H54 (cell line): ENCODE measurements around the gene CAPN2.

Source experiments
- DNase-seq: peaks from one replicate; pipeline ENCODE4 v3.0.0; 2011; ENCODE audit warnings: low spot score, mixed read lengths; ENCODE audit not compliant: insufficient read length
- FAIRE-seq: peaks from 3 replicates; lab custom pipeline; 2011; peaks lifted over from hg19 to GRCh38; lab: Jason Lieb, UNC
- POLR2A ChIP-seq: IDR thresholded peaks from 2 replicates; pipeline ENCODE4 v1.6.1; 2011; ENCODE audit warnings: low read depth, mild to moderate bottlenecking, low read length

The CAPN2 gene

GRCh38 chr1:223718850-223719249 lies 6.5 kb downstream of the CAPN2 start:
- FAIRE-seq = no peak
- DNase-seq = no peak
- no peak for TF ChIP-seq POLR2A

GRCh38 chr1:223720971-223721591 lies 8.7 kb downstream of the CAPN2 start:
- TF ChIP-seq POLR2A = no peak
- FAIRE-seq = no peak

GRCh38 chr1:223721658-223722607 lies 9.6 kb downstream of the CAPN2 start:
- TF ChIP-seq POLR2A = no peak
- no peak for FAIRE-seq

More at GRCh38 chr1:223720971-223721591, 8.7 kb downstream of the CAPN2 start:
- no peak for DNase-seq

DNA sequence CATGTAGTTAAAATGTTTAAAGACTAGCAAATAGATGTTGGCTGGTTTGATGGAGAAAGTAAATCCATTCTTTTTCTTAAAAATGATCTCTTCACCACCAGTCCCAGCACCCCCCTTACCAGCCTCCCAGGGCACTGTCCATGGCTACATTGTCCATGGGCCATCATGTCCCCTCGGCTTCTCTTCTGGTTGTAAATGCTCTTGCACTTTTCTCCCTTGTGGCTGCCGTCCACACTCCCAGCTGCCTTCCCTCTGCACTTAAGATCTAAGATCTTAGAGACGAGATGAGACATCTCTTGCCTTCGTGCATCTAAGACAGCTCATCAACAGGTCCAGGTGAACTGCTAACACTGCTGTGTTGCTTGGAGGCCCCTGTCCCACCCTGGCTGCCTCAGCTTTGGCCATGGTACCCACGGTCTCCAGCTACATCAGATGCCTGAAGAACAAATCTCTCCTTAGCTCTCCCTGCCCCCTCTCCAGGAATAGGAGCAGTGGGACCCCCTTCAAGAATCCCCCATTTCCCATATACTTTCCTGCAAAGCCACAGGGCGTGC lies 11.1 kb downstream of the CAPN2 start:
- no peak for TF ChIP-seq POLR2A
- FAIRE-seq = no peak
- DNase-seq = no peak

More at GRCh38 chr1:223721658-223722607, 9.6 kb downstream of the CAPN2 start:
- no peak for DNase-seq

DNA sequence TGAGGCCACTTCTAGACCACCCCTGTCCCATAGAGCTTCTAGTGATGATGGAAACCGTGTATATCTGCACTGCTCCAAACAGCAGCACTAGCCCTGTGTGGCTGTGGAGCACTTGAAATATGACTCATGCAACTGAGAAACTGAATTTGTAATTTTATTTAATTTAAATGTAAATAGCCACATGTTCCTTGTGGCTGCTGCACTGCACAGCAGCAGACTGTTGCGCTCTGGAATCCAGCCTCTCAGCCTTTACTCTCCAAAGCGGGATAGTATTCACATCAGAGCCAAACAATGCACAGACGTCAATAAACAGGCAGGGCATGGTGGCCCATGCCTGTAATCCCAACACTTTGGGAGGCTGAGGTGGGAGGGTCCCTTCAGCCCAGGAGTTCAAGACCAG lies 12.0 kb downstream of the CAPN2 start:
- TF ChIP-seq POLR2A = no peak
- FAIRE-seq (no peak), DNase-seq (no peak)

DNA sequence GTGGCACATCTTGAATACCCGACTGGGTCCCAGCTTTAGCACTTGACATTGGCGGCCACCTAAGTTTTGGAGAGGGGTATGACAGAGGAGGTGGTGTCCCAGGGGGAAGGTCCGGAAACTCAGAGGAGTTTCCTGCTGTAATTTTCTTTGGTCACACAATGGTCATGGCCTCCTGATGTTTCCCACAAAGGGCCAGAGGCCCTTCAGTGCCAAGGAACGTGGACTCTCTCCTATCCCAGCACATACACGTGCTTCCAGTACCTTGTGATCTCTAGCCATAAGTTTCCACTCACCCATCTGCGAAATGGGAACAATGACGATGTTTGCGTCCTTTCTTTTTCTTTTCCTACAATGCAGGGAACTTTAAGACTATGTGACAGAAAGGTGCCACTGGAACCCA lies 13.2 kb downstream of the CAPN2 start:
- TF ChIP-seq POLR2A = no peak
- no peak for FAIRE-seq
- no peak for DNase-seq

DNA sequence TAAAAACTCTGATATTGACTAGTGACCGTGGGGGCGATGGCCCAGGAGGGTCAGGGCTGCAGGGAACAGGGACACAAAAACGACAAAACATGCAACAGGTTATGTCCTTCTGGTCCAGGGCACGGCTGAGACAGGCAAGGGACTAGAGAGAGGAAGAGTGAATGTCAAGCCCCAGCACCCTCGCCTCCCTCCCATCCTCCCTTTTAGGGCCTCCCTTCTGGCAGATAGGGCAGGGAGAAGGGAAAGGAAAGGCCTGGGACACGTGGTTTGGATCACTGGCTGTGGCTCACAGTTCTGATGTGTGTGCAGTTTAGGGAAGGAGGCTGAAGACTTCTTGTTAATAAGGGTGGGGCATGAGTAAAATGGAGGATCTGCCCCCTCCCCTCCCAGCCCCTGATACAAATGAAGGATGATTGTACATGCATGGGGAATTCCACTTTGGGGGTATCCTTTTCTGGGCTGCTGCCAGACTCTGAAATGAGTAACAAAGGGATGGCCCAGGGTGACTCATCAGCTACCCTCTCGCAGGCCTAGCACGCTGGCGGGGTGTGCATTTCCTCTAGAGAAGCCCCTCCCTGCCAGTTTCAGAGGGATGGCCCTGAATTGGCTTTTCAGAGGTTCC lies 14.2 kb downstream of the CAPN2 start:
- DNase-seq (peak; percentile 85), FAIRE-seq (peak; percentile 27)
- no peak for TF ChIP-seq POLR2A

DNA sequence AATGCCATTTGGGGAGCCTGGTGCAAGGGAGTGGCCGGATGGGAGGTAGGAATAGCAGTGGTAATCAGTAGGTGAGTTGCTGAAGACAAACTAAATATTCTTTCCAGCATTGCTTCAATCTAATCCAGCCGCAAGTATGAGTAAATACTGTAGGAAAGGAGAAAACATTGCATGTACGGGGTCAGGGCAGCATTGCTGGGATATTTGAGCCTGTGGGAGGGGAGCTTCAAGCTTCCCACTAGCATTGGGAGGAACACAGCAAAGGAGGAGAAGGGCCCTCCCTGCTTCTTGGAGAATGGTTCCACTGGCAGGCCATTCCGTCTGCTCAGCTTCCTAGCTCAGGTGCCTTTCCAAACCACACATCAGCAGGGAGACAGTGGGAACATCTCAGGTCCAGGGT lies 15.2 kb downstream of the CAPN2 start:
- DNase-seq (no peak), FAIRE-seq (no peak)
- TF ChIP-seq POLR2A = no peak

DNA sequence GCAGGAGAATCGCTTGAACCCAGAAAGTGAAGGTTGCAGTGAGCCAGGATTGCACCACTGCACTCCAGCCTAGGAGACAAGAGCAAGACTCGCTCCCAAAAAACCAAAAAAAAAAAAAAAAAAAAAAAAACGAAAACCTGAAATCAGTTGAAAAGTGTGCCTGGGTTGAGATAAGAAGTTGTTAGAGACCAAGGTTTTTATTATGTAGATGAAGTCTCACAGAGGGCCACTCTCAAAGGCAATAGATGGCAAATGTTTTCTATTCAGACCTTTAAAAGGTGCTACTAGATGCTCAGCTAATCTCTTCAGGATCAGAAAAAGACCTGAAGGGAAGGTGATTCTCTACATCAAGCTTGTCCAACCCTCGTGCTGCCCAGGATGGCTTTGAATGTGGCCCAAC lies 17.6 kb downstream of the CAPN2 start:
- TF ChIP-seq POLR2A = no peak
- FAIRE-seq (no peak), DNase-seq (no peak)

- no peak for TF ChIP-seq POLR2A
- no peak for FAIRE-seq
Measured at GRCh38 chr1:223730479-223731132, 18.3 kb downstream of the CAPN2 start.

DNA sequence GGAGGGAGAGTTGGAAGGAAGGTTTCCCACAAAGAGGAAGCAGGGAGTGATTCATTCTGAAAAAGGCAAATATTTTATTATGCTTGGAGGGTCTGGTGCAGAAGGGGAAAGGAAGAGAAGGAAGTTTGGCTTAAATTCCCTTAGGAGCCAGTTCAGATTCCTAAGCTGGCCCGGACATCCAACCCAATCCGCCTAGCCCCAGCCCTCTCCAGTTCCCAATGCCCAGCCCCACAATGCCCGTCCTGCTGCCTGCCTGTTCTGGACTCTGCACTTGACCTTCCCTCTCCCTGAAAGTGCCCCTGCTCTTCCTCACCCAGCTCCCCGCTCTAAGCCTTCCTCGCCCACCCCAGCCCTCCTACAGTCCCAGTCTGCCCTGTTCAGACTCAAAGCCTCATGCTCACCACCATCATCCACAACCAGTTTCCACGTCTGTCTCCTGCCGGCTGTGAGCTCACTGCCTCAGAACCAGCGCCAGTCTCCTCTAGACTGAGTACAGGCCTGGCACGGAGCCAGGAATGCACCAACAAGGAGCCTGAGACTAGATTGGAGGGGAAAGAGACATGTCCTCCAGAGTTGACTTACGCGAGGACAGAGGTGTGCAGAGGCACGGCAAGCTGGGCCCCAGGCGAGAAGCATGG lies 18.9 kb downstream of the CAPN2 start:
- DNase-seq = no peak
- no peak for TF ChIP-seq POLR2A
- FAIRE-seq = no peak

More at GRCh38 chr1:223730479-223731132, 18.3 kb downstream of the CAPN2 start:
- DNase-seq = no peak

DNA sequence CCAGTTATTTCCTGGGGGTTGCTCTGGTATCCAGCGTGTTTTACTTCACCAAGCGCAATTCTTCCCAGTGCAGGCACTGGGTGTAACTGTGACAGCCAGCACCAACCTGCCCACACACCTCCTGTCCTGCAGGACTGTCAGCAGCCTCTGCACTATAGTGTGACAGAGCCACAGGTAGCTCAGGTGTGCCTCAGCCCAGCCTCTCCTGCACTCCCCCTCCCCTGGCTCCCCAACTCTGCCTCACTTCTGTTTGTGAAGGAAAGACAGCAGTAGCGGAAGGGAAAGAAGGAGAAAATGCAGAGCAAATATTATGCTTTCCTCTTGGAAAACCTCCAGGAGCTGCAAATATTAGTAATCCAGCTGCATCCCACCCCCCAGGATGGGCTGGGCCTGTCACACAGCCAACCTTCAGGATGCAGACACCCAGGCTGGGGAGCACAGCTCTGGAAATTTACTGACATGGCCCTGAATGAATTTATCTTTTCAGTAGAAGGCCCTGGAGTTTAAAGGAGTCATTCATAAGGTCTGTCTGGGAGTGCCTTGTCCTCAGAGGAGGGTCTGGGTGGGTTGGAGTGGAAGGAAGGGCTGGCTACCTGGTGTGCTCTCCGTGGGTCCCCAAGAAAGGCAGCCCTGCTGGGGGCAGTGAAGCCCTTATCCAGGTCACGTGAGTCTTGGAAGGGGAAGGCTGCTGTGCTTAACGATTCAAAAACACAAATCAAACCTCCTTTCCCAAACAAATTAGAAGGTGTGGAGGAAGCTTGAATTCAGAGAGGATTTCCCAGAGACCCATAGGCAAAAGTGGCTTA lies 20.9 kb downstream of the CAPN2 start:
- no peak for DNase-seq
- no peak for TF ChIP-seq POLR2A
- FAIRE-seq = no peak
